ENCODE measurements around the gene SLC29A1. TPM values are rescaled to one million over a fixed set of nuclear protein-coding genes. Genes with fewer than 3 reads are reported as not detected.

SLC29A1 gene
- polyA plus RNA-seq, 10 donors = 54.7 to 89.9 (median 71.6) TPM

- peak; percentile 59 to 81 (median 72) for DNase-seq
Observed at GRCh38 chr6:44234101-44235025, 11.0 kb downstream of the SLC29A1 start.

GRCh38 chr6:44235269-44235668 is 11.9 kb downstream of the SLC29A1 start:
- DNase-seq = no peak

GRCh38 chr6:44235891-44236516 is 12.6 kb downstream of the SLC29A1 start:
- no peak for DNase-seq

GRCh38 chr6:44237021-44237812 is 13.8 kb downstream of the SLC29A1 start:
- DNase-seq = peak; percentile 81 to 92 (median 89)

- DNase-seq = peak; percentile 66 to 92 (median 87)
Observed at GRCh38 chr6:44237813-44238433, 14.5 kb downstream of the SLC29A1 start.

- no peak for DNase-seq
Observed at GRCh38 chr6:44238687-44239350, 15.4 kb downstream of the SLC29A1 start.

- no peak for DNase-seq
Observed at GRCh38 chr6:44243345-44243744, 19.9 kb downstream of the SLC29A1 start.

GRCh38 chr6:44245391-44245911 is 22.1 kb downstream of the SLC29A1 start:
- no peak for DNase-seq

GRCh38 chr6:44245912-44246662 is 22.7 kb downstream of the SLC29A1 start:
- DNase-seq = peak; percentile 84 to 96 (median 91)

- DNase-seq = peak; percentile 94 to 97 (median 97)
Observed at GRCh38 chr6:44246663-44247337, 23.4 kb downstream of the SLC29A1 start, which contains the start of gene HSP90AB1. Gene HSP90AB1 (plus strand): TSS chr6:44247101. CDS start chr6:44248630, 1,529 bp downstream.

GRCh38 chr6:44247338-44248302 is 24.2 kb downstream of the SLC29A1 start:
- peak; percentile 55 to 84 (median 72) for DNase-seq

GRCh38 chr6:44248579-44248978 is 25.2 kb downstream of the SLC29A1 start:
- no peak for DNase-seq

- no peak for DNase-seq
Observed at GRCh38 chr6:44249082-44249748, 25.8 kb downstream of the SLC29A1 start.

- no peak for DNase-seq
Observed at GRCh38 chr6:44250067-44250717, 26.8 kb downstream of the SLC29A1 start.

GRCh38 chr6:44250718-44251123 is 27.3 kb downstream of the SLC29A1 start:
- no peak for DNase-seq

GRCh38 chr6:44251576-44252524 is 28.5 kb downstream of the SLC29A1 start:
- DNase-seq = no peak
